ENCODE data around the gene SSBP3.

DNA sequence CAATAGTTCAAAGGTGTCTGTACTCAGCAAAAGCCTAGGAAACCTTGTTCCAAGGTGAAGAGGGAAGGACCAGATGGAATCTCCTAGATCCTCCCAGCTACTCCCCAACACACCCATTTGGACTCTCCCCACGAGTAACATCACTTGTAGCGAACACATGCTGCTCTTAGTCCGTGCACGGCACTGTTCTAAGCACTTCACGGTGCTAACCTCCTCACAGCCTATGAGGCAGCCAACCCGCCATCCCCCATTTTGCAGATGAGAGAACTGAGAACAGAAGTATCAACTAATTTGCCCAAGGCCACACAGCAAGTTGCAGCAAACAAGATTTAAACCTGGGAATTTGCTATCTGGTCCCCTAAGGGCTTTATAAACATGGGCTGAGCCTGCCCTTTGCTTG is 182.0 kb downstream of the SSBP3 start:
- TF ChIP-seq, protein P1, sequence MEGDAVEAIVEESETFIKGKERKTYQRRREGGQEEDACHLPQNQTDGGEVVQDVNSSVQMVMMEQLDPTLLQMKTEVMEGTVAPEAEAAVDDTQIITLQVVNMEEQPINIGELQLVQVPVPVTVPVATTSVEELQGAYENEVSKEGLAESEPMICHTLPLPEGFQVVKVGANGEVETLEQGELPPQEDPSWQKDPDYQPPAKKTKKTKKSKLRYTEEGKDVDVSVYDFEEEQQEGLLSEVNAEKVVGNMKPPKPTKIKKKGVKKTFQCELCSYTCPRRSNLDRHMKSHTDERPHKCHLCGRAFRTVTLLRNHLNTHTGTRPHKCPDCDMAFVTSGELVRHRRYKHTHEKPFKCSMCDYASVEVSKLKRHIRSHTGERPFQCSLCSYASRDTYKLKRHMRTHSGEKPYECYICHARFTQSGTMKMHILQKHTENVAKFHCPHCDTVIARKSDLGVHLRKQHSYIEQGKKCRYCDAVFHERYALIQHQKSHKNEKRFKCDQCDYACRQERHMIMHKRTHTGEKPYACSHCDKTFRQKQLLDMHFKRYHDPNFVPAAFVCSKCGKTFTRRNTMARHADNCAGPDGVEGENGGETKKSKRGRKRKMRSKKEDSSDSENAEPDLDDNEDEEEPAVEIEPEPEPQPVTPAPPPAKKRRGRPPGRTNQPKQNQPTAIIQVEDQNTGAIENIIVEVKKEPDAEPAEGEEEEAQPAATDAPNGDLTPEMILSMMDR (IDR thresholded peaks at IDR 0.05): no peak
- no peak for TF ChIP-seq ZFX (IDR thresholded peaks at IDR 0.05; ENCODE audit: borderline replicate concordance)
